ENCODE measurements around the gene RAB11B. TPM values are rescaled to one million over a fixed set of nuclear protein-coding genes. Genes with fewer than 3 reads are reported as not detected.

Gene RAB11B
- total and polyA plus RNA-seq, 9 of the 15 experiments (the other 6 are each of a cell fraction or from before 2014, with no cell fraction given), result 0.74 to 71.0 (median 13.8) TPM

GRCh38 chr19:8412783-8413628 lies 22.8 kb downstream of the RAB11B start, which contains the start of gene MARCHF2 (continued):
- TF ChIP-seq, protein P1, sequence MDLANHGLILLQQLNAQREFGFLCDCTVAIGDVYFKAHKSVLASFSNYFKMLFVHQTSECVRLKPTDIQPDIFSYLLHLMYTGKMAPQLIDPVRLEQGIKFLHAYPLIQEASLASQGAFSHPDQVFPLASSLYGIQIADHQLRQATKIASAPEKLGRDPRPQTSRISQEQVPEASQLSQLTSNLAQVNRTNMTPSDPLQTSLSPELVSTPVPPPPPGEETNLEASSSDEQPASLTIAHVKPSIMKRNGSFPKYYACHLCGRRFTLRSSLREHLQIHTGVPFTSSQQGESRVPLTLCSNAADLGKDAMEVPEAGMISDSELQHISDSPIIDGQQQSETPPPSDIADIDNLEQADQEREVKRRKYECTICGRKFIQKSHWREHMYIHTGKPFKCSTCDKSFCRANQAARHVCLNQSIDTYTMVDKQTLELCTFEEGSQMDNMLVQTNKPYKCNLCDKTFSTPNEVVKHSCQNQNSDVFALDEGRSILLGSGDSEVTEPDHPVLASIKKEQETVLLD (IDR thresholded peaks at IDR 0.05), result no peak
- TF ChIP-seq ELK1 (CRISPR knock-in tag; IDR thresholded peaks at IDR 0.05), result no peak
- no peak for TF ChIP-seq ZNF444 (CRISPR knock-in tag; IDR thresholded peaks at IDR 0.05)
- TF ChIP-seq CEBPG (CRISPR knock-in tag; IDR thresholded peaks at IDR 0.05), result no peak
- no peak for TF ChIP-seq CEBPG (tag; conservative IDR thresholded peaks at IDR 0.05 in 1 of 2, IDR thresholded peaks at IDR 0.05 in 1 of 2)
- no peak for TF ChIP-seq RFX7 (CRISPR knock-in tag; IDR thresholded peaks at IDR 0.05)
- TF ChIP-seq MEIS2 (IDR thresholded peaks at IDR 0.05; ENCODE audit: partially characterized antibody), result peak; percentile 26
- no peak for TF ChIP-seq NCOR1 (IDR thresholded peaks at IDR 0.05)
- peak; percentile 69 for TF ChIP-seq CCNT2 (IDR thresholded peaks at IDR 0.05; ENCODE audit: borderline replicate concordance, extremely low read depth, insufficient read length, low read depth, low read length)
- TF ChIP-seq ETV1 (tag; conservative IDR thresholded peaks at IDR 0.05; ENCODE audit: low read depth), result no peak
- no peak for TF ChIP-seq MYNN (IDR thresholded peaks at IDR 0.05)
- no peak for TF ChIP-seq MYNN (CRISPR knock-in tag; IDR thresholded peaks at IDR 0.05)
- TF ChIP-seq FOXM1 (IDR thresholded peaks at IDR 0.05; ENCODE audit: low read depth), result no peak
- no peak for TF ChIP-seq FOXM1 (CRISPR knock-in tag; IDR thresholded peaks at IDR 0.05; ENCODE audit: low read depth)
- TF ChIP-seq NFIX (CRISPR knock-in tag; IDR thresholded peaks at IDR 0.05; ENCODE audit: low read depth), result no peak
- no peak for TF ChIP-seq HSF4 (CRISPR knock-in tag; IDR thresholded peaks at IDR 0.05; ENCODE audit: borderline replicate concordance)
- no peak for TF ChIP-seq ZNF518B (CRISPR knock-in tag; IDR thresholded peaks at IDR 0.05)
- no peak for TF ChIP-seq POLR3A (IDR thresholded peaks at IDR 0.05; ENCODE audit: borderline replicate concordance, extremely low read depth, insufficient read depth, insufficient read length)
- TF ChIP-seq ZNF184 (CRISPR knock-in tag; IDR thresholded peaks at IDR 0.05), result no peak
- no peak for TF ChIP-seq RBM17 (IDR thresholded peaks at IDR 0.05; ENCODE audit: borderline replicate concordance, low read depth, low read length)
- TF ChIP-seq E2F3 (CRISPR knock-in tag; IDR thresholded peaks at IDR 0.05), result no peak
- no peak for TF ChIP-seq NFE2 (IDR thresholded peaks at IDR 0.05; ENCODE audit: low read depth)
- TF ChIP-seq C11orf30 (IDR thresholded peaks at IDR 0.05; ENCODE audit: low read depth), result no peak
- no peak for TF ChIP-seq ZNF41 (CRISPR knock-in tag; conservative IDR thresholded peaks at IDR 0.05)

Measured in K562 (cell line).